K562 (cell line): Measurements from ENCODE around the gene PLA2G4C. TPM values are rescaled to one million over a fixed set of nuclear protein-coding genes. Genes with fewer than 3 reads are reported as not detected.

Source experiments
- ZNF507 ChIP-seq: conservative IDR thresholded peaks from 2 replicates; pipeline ENCODE4 v1.6.1; 2017; ENCODE audit warnings: missing genetic modification characterization, missing compliant biosample characterization
- polyA plus RNA-seq, 8 experiments: library from polyadenylated mRNA; depleted of rRNA in 4 of 8; stranded (reverse) in 5 of 8; unstranded in 3 of 8; fragments of >200 nt; fragmentation: Nextera tagmentation in 2 of 8; fragmentation: Illumina TruSeq in 1 of 8; extraction: Ambion mirVana in 2 of 8; extraction: Trizol in 1 of 8; gene quantifications; 2 replicates each; pipeline versions ENCODE4 v1.2.1 to v1.2.3, GENCODE V29; 2011 to 2014; ENCODE audit warnings: inconsistent platforms in 1 of 8, missing spikeins in 1 of 8
- total RNA-seq, 7 experiments: library from RNA; depleted of rRNA in 6 of 7; stranded (reverse); fragments of >200 nt in 6 of 7; fragmentation: Illumina TruSeq in 2 of 7; extraction: Trizol in 2 of 7; gene quantifications; 2 replicates each; pipeline versions ENCODE4 v1.2.1 to v1.2.3, GENCODE V29; 2011 to 2021; ENCODE audit warnings: low replicate concordance in 1 of 7
- TF ChIP-seq, protein P1 (sequence below): fragments of 450-650 bp; IDR thresholded peaks from 2 replicates; pipeline ENCODE4 v1.6.1; 2016; ENCODE audit warnings: mild to moderate bottlenecking, moderate library complexity

PLA2G4C gene
- total and polyA plus RNA-seq, 9 of the 15 experiments (the other 6 are each of a cell fraction or from before 2014, with no cell fraction given): 0.27 to 0.35 (median 0.35) TPM; not detected in 6

DNA sequence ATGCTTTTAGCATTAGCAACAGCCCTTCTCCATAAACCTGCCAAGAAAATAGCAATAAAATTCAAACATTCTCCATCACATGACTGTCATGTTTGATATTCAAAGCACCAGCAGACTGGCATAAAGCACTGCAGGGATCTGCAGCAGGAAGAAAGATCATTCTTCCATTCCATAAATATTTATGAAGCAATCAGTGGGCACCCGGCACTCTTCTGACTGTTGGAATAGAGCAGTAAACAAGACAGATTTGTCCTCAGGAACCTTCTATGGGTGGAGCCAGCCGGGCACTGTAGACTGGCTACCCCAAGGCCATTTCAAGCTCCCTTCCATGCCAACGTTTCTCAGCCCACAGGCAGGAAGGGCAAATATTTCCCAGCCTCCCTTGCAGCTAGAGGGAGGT lies 25.5 kb downstream of the PLA2G4C start (continued):
- TF ChIP-seq, protein P1, sequence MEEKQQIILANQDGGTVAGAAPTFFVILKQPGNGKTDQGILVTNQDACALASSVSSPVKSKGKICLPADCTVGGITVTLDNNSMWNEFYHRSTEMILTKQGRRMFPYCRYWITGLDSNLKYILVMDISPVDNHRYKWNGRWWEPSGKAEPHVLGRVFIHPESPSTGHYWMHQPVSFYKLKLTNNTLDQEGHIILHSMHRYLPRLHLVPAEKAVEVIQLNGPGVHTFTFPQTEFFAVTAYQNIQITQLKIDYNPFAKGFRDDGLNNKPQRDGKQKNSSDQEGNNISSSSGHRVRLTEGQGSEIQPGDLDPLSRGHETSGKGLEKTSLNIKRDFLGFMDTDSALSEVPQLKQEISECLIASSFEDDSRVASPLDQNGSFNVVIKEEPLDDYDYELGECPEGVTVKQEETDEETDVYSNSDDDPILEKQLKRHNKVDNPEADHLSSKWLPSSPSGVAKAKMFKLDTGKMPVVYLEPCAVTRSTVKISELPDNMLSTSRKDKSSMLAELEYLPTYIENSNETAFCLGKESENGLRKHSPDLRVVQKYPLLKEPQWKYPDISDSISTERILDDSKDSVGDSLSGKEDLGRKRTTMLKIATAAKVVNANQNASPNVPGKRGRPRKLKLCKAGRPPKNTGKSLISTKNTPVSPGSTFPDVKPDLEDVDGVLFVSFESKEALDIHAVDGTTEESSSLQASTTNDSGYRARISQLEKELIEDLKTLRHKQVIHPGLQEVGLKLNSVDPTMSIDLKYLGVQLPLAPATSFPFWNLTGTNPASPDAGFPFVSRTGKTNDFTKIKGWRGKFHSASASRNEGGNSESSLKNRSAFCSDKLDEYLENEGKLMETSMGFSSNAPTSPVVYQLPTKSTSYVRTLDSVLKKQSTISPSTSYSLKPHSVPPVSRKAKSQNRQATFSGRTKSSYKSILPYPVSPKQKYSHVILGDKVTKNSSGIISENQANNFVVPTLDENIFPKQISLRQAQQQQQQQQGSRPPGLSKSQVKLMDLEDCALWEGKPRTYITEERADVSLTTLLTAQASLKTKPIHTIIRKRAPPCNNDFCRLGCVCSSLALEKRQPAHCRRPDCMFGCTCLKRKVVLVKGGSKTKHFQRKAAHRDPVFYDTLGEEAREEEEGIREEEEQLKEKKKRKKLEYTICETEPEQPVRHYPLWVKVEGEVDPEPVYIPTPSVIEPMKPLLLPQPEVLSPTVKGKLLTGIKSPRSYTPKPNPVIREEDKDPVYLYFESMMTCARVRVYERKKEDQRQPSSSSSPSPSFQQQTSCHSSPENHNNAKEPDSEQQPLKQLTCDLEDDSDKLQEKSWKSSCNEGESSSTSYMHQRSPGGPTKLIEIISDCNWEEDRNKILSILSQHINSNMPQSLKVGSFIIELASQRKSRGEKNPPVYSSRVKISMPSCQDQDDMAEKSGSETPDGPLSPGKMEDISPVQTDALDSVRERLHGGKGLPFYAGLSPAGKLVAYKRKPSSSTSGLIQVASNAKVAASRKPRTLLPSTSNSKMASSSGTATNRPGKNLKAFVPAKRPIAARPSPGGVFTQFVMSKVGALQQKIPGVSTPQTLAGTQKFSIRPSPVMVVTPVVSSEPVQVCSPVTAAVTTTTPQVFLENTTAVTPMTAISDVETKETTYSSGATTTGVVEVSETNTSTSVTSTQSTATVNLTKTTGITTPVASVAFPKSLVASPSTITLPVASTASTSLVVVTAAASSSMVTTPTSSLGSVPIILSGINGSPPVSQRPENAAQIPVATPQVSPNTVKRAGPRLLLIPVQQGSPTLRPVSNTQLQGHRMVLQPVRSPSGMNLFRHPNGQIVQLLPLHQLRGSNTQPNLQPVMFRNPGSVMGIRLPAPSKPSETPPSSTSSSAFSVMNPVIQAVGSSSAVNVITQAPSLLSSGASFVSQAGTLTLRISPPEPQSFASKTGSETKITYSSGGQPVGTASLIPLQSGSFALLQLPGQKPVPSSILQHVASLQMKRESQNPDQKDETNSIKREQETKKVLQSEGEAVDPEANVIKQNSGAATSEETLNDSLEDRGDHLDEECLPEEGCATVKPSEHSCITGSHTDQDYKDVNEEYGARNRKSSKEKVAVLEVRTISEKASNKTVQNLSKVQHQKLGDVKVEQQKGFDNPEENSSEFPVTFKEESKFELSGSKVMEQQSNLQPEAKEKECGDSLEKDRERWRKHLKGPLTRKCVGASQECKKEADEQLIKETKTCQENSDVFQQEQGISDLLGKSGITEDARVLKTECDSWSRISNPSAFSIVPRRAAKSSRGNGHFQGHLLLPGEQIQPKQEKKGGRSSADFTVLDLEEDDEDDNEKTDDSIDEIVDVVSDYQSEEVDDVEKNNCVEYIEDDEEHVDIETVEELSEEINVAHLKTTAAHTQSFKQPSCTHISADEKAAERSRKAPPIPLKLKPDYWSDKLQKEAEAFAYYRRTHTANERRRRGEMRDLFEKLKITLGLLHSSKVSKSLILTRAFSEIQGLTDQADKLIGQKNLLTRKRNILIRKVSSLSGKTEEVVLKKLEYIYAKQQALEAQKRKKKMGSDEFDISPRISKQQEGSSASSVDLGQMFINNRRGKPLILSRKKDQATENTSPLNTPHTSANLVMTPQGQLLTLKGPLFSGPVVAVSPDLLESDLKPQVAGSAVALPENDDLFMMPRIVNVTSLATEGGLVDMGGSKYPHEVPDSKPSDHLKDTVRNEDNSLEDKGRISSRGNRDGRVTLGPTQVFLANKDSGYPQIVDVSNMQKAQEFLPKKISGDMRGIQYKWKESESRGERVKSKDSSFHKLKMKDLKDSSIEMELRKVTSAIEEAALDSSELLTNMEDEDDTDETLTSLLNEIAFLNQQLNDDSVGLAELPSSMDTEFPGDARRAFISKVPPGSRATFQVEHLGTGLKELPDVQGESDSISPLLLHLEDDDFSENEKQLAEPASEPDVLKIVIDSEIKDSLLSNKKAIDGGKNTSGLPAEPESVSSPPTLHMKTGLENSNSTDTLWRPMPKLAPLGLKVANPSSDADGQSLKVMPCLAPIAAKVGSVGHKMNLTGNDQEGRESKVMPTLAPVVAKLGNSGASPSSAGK: no peak
- TF ChIP-seq ZNF507 (tag): no peak
